ENCODE measurements around the gene PRLR. TPM values are rescaled to one million over a fixed set of nuclear protein-coding genes. Genes with fewer than 3 reads are reported as not detected.

The PRLR gene
- total RNA-seq, 1 donor from 2014 or later = not detected

- DNase-seq = no peak
- no peaks in the 10 kb centered on the region for H3K4me1 Mint-ChIP-seq
- no peak overlapping the region for H3K27ac Mint-ChIP-seq
- H3K36me3 Mint-ChIP-seq (ENCODE audit: low read depth) = no peaks in the 10 kb centered on the region
- H3K4me3 Mint-ChIP-seq = no peak overlapping the region
- peaks cover 20% of the 10 kb centered on the region for H3K27me3 Mint-ChIP-seq
- H3K9me3 Mint-ChIP-seq = no peaks in the 10 kb centered on the region
- intact Hi-C loops (cut with micrococcal nuclease) = loop anchor here (2.0 to 5.0 kb wide), 2 partner anchors 43 to 925 kb away; no protein-coding TSS in a partner anchor
These were observed 228.4 kb downstream of the PRLR start for GRCh38 chr5:35001842-35002241.

Other genes starting within 250 kb of the PRLR start
- not detected in 2 replicates for gene AGXT2, start 182.5 kb downstream of the PRLR start, total RNA-seq

Data from activated CD4-positive, alpha-beta T cell treated with anti-CD3 and anti-CD28 coated beads, Interleukin-2, amount 10 ng/mL, durations not matched to agents 24 days and 14 days (primary cell).